RWPE1 (cell line): ENCODE data around the gene ZFYVE28.

Experiments
- CTCF ChIA-PET: fragments of 350-600 bp; sonication (Branson Sonifier 250); formaldehyde crosslinking; extraction: SDS; loops from one replicate; lab custom pipeline; 2021; lab: Yijun Ruan, JAX
- POLR2A ChIA-PET: fragments of 400-600 bp; formaldehyde crosslinking; extraction: SDS; loops from one replicate; lab custom pipeline; 2020; ENCODE audit warnings: antibody characterized with exemption; ENCODE audit not compliant: low non-redundant PET; lab: Yijun Ruan, JAX
- DNase-seq: peaks from one replicate; pipeline ENCODE4 v3.0.0; 2012; ENCODE audit warnings: low spot score
- H3K27ac ChIP-seq: fragments of 450-650 bp; 2 replicates; pipeline ENCODE4 v1.5.1; 2017
- CTCF ChIP-seq: fragments of 450-650 bp; conservative IDR thresholded peaks from 2 replicates; pipeline ENCODE4 v1.5.1; 2017; ENCODE audit warnings: low read depth, mild to moderate bottlenecking

ZFYVE28 gene

GRCh38 chr4:2438822-2439718 lies 20.6 kb upstream of the ZFYVE28 start:
- no peak for TF ChIP-seq CTCF
- POLR2A ChIA-PET = no interaction called here
- CTCF ChIA-PET = no interaction called here
- H3K27ac ChIP-seq = no peak overlapping the region
- DNase-seq = no peak

- no peak for TF ChIP-seq CTCF
- DNase-seq = no peak
- no peak overlapping the region for H3K27ac ChIP-seq
- ChIA-PET POLR2A (no interaction called here), CTCF (no interaction called here)
Measured at GRCh38 chr4:2437475-2438215, 19.2 kb upstream of the ZFYVE28 start.

- no peak for TF ChIP-seq CTCF
- no peak for DNase-seq
- CTCF ChIA-PET = interaction anchor here (0.6 to 0.7 kb wide), 2 partner anchors 35 to 573 kb away, joined by 3 read pairs; no protein-coding TSS in a partner anchor
- POLR2A ChIA-PET = no interaction called here
- no peak overlapping the region for H3K27ac ChIP-seq
Measured at GRCh38 chr4:2436761-2437474, 18.5 kb upstream of the ZFYVE28 start.

GRCh38 chr4:2436301-2436700 lies 17.9 kb upstream of the ZFYVE28 start:
- no peak for TF ChIP-seq CTCF
- DNase-seq = no peak
- CTCF ChIA-PET = interaction anchor here (0.7 kb wide), 1 partner anchor 573 kb away, joined by 3 read pairs; no protein-coding TSS in a partner anchor
- H3K27ac ChIP-seq = no peak overlapping the region
- POLR2A ChIA-PET = no interaction called here

- CTCF ChIA-PET = interaction anchor here (1.1 kb wide), 1 partner anchor 7 kb away, joined by 5 read pairs; no protein-coding TSS in a partner anchor
- no peak overlapping the region for H3K27ac ChIP-seq
- POLR2A ChIA-PET = no interaction called here
- no peak for TF ChIP-seq CTCF
- no peak for DNase-seq
Measured at GRCh38 chr4:2434420-2434819, 16.0 kb upstream of the ZFYVE28 start.
